Transverse colon (tissue), 3 donors: Measurements from ENCODE around the gene CRYGD.

Experiments used
- CTCF ChIP-seq, 5 experiments: fragments of 200-600 bp in 3 of 5; fragments of 450-650 bp in 2 of 5; sonication (generic) in 3 of 5; IDR thresholded peaks; 1 replicate in 2 of 5; 2 replicates in 3 of 5; pipeline ENCODE4 v1.5.1; 2016 to 2017; ENCODE audit warnings: antibody characterized with exemption in 5 of 5, inconsistent platforms in 3 of 5, mild to moderate bottlenecking in 2 of 5, moderate library complexity in 1 of 5
- EP300 ChIP-seq: sonication (generic); formaldehyde crosslinking; IDR thresholded peaks from one replicate; pipeline ENCODE4 v1.6.1; 2017; ENCODE audit warnings: antibody characterized with exemption, low read depth
- POLR2A ChIP-seq: fragments of 450-650 bp; IDR thresholded peaks from one replicate; pipeline ENCODE4 v1.6.1; 2016; ENCODE audit warnings: antibody characterized with exemption, mild to moderate bottlenecking, moderate library complexity

- no peak for TF ChIP-seq POLR2A
- no peak for TF ChIP-seq CTCF (IDR thresholded peaks at IDR 0.05)
- no peak for TF ChIP-seq EP300
These were observed 11.4 kb downstream of the CRYGD start for GRCh38 chr2:208112969-208113368.
